GM19438 (cell line): Measurements from ENCODE around the gene TMEM198.

Source experiments
- ATAC-seq: cut with Tn5 transposase; IDR thresholded peaks from one replicate; pipeline ENCODE4 v1.9.1; 2021; ENCODE audit warnings: low read depth; ENCODE audit not compliant: unreplicated experiment

Gene TMEM198

DNA sequence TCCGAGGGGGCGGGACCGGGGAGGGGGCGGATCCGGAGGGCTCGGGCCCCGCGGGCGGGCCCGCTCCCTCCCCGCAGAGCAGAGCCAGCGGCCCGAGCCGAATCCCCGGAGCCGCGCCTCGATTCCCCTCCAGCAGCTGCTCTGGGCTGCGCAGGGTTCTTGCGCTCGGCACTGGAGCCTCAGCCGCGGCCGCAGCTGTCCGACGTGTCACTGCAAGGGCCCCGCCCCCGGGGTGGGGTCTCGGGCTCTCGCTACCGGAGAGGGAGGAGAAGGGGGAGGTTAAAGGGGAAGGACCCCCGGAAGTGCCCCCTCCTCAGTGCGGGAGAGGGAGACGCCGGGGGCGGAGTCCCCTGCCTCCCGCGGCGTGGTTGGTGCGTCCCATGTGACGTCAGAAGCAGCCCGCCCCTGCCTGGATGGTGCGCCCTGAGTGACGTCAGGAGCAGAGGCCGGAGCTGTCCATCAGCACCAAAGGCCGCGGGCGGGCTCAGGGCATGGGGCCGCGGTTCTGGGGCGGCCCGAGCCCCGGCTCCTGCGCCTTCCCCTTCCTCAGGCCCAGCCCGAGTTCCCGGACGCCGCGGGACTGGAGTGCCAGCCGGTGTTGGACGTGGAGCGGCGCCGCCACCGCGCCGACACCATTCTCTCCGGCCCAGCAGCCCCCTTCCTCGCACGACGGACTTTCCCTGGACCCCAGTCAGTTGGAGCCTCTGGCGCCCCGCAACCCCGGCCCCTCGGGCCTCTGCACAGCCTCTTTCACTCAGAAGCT, at the start of gene TMEM198, which contains the start of gene CHPF:
Gene TMEM198, plus strand, starts transcription at position 433 of the 763 bp plus-strand sequence. CDS start 700 bp downstream, outside the sequence.
Gene CHPF, minus strand, starts transcription at position 214 of the 763 bp plus-strand sequence. CDS start 271 bp downstream, outside the sequence.
- ATAC-seq, result peak; percentile 66

- ATAC-seq, result no peak
Observed at GRCh38 chr2:219494952-219495530, 48.8 kb upstream of the TMEM198 start.

DNA sequence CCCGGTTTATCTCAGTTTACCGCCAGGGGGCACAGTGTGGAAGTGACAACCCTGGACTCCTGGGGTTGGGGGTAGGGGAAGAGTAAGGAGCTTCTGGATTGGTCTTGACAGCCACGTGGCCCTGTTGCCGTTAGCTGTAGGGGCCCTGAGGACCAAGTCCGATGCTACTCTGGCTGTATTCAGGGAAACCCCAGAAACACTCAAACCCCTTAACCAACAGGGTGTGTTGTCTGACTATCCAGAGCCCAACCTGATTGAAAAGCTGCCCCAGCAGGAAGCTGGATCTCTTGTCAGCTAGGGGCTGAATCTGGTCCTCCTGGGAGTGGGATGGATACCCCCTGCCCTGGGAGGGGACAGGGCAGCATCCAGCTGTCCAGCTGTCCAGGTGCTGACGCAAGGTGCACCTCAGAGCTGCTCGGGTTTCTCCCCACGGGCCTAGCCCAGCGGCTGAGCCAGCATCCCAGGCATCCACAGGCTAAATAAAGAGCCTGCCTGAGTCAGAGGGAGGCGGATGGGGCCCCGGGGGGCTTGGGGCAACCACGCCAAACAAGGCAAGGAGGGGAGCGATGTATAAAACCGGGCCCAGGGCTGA, 48.2 kb upstream of the TMEM198 start:
- ATAC-seq, result no peak

GRCh38 chr2:219496247-219496824, 47.5 kb upstream of the TMEM198 start:
- ATAC-seq, result no peak

GRCh38 chr2:219496825-219497494, 46.9 kb upstream of the TMEM198 start:
- no peak for ATAC-seq

GRCh38 chr2:219497495-219498279, 46.1 kb upstream of the TMEM198 start:
- peak; percentile 31 for ATAC-seq

- ATAC-seq, result peak; percentile 90
Observed at GRCh38 chr2:219498280-219499057, 45.4 kb upstream of the TMEM198 start, which contains the start of gene GMPPA. Gene GMPPA (plus strand): TSS chr2:219498891. CDS start chr2:219499976, 1,085 bp downstream.

- no peak for ATAC-seq
Observed at GRCh38 chr2:219499058-219499307, 44.8 kb upstream of the TMEM198 start.

GRCh38 chr2:219499555-219499954, 44.3 kb upstream of the TMEM198 start:
- no peak for ATAC-seq

DNA sequence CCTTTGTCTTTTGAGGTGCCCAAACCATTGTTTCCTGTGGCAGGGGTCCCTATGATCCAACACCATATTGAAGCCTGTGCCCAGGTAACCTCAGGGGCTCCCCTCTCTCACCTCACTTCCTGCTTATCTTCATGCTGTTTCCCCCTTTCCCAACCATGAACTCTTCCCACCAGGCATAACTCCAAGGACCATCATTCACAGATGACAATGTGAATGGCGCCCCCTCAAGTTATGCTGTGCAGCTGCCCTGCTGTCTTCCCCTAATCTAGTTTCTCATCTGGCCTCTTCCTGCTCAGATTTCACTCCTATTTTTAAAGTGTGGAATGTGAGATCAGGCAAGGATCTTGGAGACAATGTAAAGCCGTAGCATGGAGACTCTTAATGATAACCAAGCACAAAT, 43.7 kb upstream of the TMEM198 start:
- no peak for ATAC-seq

GRCh38 chr2:219501849-219502248, 42.0 kb upstream of the TMEM198 start:
- ATAC-seq, result no peak

DNA sequence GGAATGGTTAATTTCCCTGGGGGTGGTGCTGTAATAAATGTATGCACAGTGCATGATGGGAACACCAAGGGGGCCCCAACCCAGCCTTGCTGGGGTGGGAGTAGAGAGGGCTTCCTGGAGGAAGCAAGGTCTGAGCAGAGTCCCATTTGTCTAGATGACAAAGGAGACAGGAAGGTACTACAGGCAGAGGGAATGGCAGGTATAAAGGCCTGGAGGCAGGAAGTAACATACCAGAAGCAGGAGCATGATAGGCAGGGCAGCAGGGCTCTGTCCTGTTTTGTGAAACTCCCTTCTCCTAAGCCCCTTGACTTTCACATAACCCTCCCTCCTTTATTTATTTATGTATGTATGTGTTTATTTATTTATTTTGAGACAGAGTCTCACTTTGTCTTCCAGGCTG, 41.2 kb upstream of the TMEM198 start:
- no peak for ATAC-seq

- no peak for ATAC-seq
Observed at GRCh38 chr2:219505585-219505984, 38.2 kb upstream of the TMEM198 start.

DNA sequence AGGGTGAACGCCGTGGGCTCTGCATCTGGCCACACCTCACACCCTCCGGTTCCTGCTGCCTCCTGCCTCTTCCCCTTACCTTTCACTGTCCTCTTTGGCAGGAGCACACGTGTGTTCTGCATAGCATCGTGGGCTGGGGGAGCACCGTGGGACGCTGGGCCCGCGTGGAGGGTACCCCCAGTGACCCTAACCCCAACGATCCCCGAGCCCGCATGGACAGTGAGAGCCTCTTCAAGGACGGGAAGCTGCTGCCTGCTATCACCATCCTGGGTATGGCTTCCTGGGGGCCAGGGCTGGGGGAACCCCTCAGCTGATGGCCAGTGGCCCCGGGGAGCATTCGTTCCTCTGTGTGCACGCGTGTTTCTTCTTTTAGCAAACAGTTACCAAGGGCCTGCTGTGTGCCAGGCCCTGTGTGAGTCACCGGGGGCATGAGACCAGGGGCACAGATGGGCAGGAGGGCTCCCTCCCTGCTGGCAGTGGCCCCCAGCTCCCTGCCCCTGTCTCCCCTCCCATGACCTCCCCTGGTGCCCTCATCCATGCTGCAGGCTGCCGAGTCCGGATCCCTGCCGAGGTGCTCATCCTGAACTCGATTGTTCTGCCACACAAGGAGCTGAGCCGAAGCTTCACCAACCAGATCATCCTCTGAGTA, 37.6 kb upstream of the TMEM198 start:
- ATAC-seq, result no peak

- ATAC-seq, result no peak
Observed at GRCh38 chr2:219506802-219507526, 36.9 kb upstream of the TMEM198 start.

- no peak for ATAC-seq
Observed at GRCh38 chr2:219507581-219508443, 36.0 kb upstream of the TMEM198 start.

GRCh38 chr2:219508444-219508734, 35.4 kb upstream of the TMEM198 start:
- ATAC-seq, result no peak
